Medulla oblongata (tissue), 1 donor: ENCODE measurements around the gene KAZALD1.
"Not testable (repeated sequence)": the region's sequence is repeated elsewhere in the genome, so short reads cannot be mapped to it uniquely, and the experiment has no call there.

Experiments used
- DNase-seq: peaks from one replicate; pipeline ENCODE4 v3.0.0-alpha.2; 2015; ENCODE audit errors: extremely low spot score

Gene KAZALD1

GRCh38 chr10:101030496-101031127 lies 31.2 kb upstream of the KAZALD1 start:
- DNase-seq = no peak

DNA sequence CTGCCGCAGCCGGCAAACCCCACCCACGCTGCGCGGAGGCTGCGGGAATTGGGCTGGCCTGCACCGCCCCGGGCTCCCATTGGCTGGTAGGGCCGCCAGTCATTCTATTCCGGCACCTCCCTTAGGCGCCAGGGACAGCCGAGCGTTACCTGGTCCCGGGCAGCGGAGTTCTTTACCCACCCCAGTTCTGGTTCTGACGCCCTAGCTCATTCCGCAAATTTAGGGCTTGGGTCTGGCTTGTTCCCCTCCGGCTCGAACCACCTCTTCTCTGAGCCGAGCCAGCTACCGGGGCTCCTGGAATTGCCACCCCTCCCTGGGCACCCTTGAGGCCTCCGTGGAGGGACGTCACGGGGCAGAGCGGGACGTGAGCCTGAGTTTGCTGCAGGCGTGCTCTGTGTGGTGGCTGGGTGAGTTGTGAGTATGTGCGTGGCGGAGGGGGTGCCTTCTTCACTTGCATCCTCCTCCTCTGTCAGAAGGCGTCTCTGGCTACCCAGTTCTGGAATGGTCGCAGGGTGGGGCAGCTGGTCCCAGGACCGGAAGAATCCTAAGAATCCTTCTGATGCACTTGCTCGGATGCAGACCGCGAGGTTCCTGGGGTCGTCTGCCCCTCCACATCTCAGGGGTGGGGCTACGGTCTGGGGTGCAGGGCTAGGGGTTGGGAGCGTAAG lies 30.5 kb upstream of the KAZALD1 start, which contains the start of the genes PDZD7 and SFXN3:
PDZD7 (minus strand) TSS at position 2 of the 668 bp plus-strand sequence. CDS start 910 bp downstream, outside the sequence.
SFXN3 (plus strand) TSS at position 107 of the 668 bp plus-strand sequence. CDS start 3,461 bp downstream, outside the sequence.
- peak; percentile 96 for DNase-seq

GRCh38 chr10:101031796-101032636 lies 29.8 kb upstream of the KAZALD1 start:
- DNase-seq = peak; percentile 92

- peak; percentile 71 for DNase-seq
Measured at GRCh38 chr10:101032637-101033224, 29.1 kb upstream of the KAZALD1 start.

- DNase-seq = no peak
Measured at GRCh38 chr10:101033276-101033675, 28.5 kb upstream of the KAZALD1 start.

DNA sequence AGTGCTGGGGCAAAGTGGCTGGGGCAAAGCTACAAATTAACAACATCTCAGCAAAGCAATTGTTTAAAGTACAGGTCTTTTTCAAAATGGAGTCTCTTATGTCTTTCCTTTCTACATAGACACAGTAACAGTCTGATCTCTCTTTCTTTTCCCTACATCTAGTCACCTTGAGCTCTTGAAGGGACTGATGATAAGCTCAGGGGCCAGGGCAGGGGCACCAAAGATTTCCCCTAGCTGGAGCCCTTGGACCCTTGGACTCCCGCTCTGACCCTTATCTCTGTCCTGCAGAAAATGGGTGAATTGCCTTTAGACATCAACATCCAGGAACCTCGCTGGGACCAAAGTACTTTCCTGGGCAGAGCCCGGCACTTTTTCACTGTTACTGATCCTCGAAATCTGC lies 27.4 kb upstream of the KAZALD1 start:
- DNase-seq = not testable (repeated sequence)

DNA sequence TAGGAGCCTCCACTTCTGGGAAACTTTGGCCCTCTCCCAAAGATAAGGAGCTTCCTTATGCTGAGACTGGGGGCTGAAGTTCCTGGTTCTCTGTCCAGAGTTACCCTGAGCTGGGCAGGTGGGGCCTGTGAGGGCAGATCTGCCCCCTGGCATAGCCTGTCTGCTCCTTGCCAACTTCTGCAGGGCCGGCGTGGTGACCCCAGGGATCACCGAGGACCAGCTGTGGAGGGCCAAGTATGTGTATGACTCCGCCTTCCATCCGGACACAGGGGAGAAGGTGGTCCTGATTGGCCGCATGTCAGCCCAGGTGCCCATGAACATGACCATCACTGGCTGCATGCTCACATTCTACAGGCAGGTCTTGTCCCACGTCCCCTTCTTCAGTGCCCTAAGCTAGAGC lies 26.5 kb upstream of the KAZALD1 start:
- DNase-seq = no peak

DNA sequence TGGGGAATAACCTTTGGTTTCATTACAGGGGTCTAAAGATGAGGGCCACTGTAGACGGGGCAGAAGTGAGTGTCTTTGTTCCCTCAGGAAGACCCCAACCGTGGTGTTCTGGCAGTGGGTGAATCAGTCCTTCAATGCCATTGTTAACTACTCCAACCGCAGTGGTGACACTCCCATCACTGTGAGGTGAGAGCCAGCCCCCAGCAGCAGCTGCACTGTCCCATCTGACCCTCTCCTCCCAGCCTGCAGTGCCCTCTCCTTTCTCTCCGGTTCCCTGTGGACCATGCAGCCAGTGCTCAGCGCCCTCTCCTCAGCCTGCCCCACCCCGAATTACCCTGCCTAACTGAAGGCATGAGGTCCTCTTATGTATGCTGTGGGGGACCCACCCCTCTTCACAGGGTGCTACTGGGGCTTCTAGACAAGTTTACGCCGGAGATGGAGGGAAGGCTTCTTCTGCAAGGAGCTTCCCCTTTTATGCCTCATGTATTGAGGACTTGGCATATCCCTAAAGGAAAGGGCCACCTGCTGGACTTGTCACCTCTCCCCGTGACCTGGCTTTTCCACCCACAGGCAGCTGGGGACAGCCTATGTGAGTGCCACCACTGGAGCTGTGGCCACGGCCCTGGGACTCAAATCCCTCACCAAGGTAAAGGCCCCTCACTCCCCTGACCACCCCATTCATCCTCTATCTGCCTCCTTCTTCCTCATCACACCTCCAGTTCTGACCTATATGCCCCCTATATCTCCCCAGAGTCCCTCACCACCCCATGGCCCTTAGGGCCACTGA lies 25.7 kb upstream of the KAZALD1 start:
- no peak for DNase-seq

DNA sequence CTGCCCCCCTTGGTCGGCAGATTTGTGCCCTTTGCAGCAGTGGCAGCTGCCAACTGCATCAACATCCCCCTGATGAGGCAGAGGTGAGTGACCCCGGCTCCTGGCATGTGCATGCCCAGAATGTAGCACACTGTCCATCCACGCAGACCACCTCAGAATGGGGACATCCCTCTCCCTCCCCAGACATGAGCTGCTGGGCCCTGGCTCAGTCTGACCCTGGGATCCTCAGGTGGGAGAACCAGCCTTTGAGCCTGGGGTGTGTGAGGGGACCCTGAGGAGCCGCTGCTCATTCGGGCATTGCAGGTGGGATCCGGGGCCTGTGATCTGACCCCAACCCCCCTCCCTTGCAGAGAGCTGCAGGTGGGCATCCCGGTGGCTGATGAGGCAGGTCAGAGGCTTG lies 25.1 kb upstream of the KAZALD1 start:
- DNase-seq = no peak

DNA sequence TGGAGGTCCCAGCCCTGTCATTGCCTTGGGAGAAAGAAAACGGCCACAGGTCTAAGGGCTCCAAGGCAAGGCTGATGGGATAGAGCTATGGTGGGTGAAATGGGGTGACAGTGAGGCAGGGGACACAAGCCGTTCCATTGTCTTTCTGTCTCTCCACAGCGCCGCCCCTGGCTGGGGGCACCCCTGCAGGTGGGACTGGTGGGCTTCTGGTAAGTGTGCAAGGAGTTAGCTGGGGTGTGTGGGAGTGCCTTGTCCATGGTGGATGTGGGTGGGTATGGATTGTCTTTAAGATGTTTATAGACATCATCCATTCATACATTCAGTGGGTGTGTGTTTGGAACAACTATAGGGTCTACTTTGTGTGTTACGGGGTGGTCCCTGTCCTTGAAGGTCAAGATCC lies 23.3 kb upstream of the KAZALD1 start:
- no peak for DNase-seq

GRCh38 chr10:101040061-101040460 lies 21.7 kb upstream of the KAZALD1 start:
- peak; percentile 63 for DNase-seq

DNA sequence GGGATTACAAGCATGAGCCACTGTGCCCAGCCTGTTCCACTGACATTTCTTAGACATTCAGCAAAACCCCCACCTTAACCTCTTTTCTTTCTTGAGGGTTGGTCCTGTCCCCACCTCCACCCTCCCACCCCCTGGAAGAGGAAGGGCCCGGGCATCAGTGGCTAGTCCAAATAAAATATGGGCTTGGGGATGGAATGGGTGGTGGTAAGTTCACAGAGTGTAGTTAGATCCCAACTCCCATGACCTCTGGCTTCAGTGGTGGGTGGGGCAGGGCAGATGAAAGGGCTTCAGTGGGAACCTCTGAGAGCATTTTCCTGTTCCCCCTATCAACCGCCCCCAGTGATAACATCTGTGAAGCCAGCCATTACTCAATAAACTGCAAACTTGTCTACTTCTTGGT lies 20.9 kb upstream of the KAZALD1 start:
- no peak for DNase-seq

DNA sequence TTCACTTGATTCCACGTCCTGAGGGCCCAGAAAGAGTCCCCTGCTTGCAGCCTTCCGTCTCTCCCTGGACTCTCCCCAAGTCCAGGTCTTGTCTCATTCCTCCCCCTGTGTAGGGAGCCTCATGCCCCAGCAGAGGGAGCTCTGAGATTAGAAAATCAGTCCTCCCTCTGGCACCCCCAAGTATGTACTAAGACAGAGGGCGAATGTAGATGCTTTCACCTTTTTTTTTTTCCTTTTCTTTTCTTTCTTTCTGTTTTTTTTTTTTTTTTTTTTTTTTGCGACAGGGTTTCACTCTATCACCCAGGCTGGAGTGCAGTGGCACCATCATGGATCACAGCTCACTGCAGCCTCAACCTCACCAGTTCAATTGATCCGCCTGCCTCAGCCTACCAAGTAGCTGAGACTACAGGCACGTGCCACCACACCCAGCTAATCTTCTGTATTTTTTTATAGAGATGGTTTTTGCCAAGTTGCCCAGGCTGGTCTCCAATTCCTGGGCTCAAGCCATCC lies 20.5 kb upstream of the KAZALD1 start:
- peak; percentile 95 for DNase-seq

- DNase-seq = no peak
Measured at GRCh38 chr10:101042118-101042517, 19.7 kb upstream of the KAZALD1 start.

- DNase-seq = peak; percentile 94
Measured at GRCh38 chr10:101042667-101043362, 19.0 kb upstream of the KAZALD1 start.

DNA sequence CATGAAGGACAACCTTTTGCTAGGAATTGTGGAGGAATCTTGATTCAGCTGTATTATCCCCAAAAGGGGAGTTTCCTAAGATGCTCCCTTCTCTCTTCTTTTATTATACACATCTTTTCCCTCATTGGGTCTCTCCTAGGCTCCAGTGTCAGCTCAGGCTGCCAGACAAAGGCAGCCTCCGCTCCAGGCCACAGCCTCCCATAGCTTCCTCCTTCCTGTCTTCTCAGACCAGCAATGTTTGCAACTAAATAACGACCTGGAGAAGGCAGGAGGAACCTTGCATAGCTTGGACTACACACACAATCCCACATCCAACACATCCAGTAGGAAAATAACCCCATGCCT lies 18.5 kb upstream of the KAZALD1 start:
- DNase-seq = no peak

DNA sequence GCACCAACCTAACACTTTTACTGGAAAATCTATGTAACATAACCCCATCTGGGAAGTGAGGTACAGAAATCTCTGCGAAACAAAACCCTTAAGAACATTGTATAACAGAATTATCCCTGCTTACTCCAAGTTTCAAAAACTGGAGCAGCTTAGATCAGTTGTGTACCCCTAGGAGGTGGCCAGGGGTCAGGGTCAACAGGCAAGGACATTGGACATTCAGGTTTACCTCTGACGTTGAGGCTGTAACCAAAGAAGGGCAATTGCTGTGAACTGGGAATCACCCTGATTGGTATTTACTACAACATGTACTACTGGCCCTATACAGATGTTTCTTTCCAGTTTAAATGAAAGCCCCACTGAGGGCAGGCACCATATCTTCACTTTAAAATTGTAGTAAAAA lies 17.7 kb upstream of the KAZALD1 start:
- no peak for DNase-seq

DNA sequence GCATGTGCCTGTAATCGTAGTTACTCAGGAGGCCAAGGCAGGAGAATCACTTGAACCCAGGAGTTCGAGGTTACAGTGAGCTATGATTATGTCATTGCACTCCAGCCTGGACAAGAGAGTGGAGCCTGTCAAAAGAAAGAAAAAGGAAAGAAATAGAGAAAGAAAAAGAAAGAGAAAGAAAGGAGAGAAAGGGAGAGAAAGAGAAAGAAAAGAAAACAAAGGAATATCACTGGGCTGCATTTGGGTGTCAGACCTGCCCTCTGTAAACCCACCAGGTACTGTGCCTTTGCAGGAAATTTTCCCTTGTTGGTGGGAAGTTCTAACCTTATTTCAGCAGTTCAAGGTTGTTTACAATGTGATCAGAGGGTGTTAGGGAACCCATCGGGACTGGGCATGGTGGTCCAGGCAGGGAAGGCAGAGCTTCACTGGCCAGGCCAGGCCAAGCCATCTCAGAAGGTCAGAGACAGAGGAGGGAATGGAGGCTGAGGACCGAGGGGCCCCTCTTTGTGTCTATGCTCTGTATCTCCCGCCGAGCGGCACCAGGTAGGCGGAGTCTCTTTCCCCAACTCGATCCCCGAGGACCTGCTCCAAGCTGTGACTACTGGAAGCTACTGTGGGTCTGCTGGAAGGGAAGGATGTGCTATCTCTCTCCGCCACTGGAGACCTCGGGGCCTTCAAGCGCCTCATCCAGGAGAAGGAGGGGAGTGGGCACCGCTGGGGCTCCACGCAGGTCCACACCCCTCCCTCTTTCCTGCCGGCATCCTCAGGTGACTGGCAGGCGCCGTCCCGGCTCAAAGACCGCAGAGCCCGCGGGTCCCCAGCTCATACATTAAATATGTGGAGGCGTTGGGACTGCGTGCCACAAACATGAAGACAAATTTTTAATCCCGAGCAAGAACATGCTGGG lies 15.2 kb upstream of the KAZALD1 start:
- no peak for DNase-seq

GRCh38 chr10:101047268-101047667 lies 14.5 kb upstream of the KAZALD1 start:
- DNase-seq = no peak
